HAP-1 (cell line): ENCODE data around the gene SCARF2.
A peak's percentile ranks its signal among the peaks of the same experiment; 100 is the strongest.

Experiments used
- DNase-seq, 2 experiments: peaks; one replicate each; pipeline ENCODE4 v3.0.0-alpha.2; 2016 to 2020; ENCODE audit warnings: low spot score in 2 of 2
- H3K27me3 ChIP-seq: fragments of 250-450 bp; sonication (Bioruptor Pico); 2 replicates; pipeline ENCODE4 v1.5.1; 2020; ENCODE audit warnings: low read depth, mild to moderate bottlenecking, moderate library complexity
- H3K36me3 ChIP-seq: fragments of 250-450 bp; sonication (Bioruptor Pico); replicated peaks from 2 replicates; pipeline ENCODE4 v1.5.1; 2020; ENCODE audit warnings: mild to moderate bottlenecking
- H3K4me1 ChIP-seq: fragments of 250-450 bp; sonication (Bioruptor Pico); 2 replicates; pipeline ENCODE4 v1.5.1; 2020; ENCODE audit warnings: mild to moderate bottlenecking
- H3K4me3 ChIP-seq: fragments of 250-450 bp; sonication (Bioruptor Pico); 2 replicates; pipeline ENCODE4 v1.5.1; 2020; ENCODE audit warnings: mild to moderate bottlenecking, moderate library complexity
- H3K9me3 ChIP-seq: fragments of 250-450 bp; sonication (Bioruptor Pico); 2 replicates; pipeline ENCODE4 v1.5.1; 2020; ENCODE audit warnings: mild to moderate bottlenecking, moderate library complexity
- in situ Hi-C: fragments of 300-500 bp; cut with MboI; formaldehyde crosslinking; loops from 3 replicates; pipeline ENCODE4 v1.14.3; 2020; ENCODE audit warnings: low sequenced_read_pairs, inconsistent platforms, mixed read lengths

SCARF2 gene

DNA sequence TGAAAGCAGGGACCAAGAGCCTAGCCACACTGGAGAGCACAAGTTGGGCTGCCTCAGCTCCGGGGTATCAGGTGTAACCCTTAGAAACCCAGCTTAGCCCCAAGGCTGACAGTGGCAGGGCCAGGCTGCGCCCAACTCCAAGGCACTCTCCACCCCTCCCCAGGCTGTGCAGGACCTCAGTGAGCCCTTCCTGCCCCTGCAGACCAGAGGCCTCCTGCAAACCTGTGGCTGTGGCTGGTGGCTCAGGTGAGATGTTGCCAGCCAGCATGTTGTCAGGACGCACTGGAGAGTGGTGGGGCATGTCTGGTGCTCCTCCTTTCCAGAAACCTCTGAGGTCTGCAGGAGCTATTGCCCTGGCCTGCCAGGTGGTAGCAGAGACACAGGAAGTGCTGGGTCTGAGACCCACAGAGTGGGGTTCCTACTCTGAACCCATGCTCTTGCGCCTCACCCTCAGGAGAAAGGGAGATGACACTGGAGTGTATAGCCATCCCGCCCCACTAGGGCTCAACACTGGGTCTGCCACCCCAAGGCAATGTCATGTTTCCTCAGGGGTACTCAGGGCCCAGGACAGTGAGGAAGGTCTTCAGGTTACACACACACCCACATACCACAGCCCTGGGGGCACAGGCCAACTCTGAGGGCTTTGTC, 2.4 kb upstream of the SCARF2 start:
- no peaks in the 10 kb centered on the region for H3K27me3 ChIP-seq
- in situ Hi-C loops = no loop called here
- H3K36me3 ChIP-seq = peaks cover 16% of the 10 kb centered on the region
- H3K4me1 ChIP-seq = peaks cover 8% of the 10 kb centered on the region
- H3K4me3 ChIP-seq = no peak overlapping the region
- DNase-seq = no peak
- H3K9me3 ChIP-seq = no peaks in the 10 kb centered on the region

DNA sequence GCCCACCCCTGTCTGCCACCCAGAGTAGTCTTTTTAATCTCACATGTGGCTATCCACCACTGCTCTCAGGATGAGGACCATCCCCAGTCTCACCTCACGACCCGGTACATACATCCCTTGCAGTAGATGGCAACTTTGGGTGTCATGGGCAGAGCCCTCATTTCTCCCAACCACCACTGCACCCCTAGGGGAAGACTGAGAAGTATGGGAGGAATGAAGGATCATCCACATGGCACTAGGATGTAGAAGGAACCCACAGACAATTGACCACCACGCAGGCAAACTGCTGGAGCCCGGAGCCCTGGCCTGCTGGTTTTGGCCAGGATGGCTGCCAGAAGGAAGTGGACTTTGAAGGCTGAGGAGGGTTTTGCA, 1.9 kb upstream of the SCARF2 start:
- Histone ChIP-seq H3K27me3 (no peaks in the 10 kb centered on the region), H3K9me3 (no peaks in the 10 kb centered on the region), H3K4me1 (peaks cover 8% of the 10 kb centered on the region), H3K4me3 (no peak overlapping the region), H3K36me3 (peaks cover 16% of the 10 kb centered on the region)
- DNase-seq = no peak
- in situ Hi-C loops = no loop called here

DNA sequence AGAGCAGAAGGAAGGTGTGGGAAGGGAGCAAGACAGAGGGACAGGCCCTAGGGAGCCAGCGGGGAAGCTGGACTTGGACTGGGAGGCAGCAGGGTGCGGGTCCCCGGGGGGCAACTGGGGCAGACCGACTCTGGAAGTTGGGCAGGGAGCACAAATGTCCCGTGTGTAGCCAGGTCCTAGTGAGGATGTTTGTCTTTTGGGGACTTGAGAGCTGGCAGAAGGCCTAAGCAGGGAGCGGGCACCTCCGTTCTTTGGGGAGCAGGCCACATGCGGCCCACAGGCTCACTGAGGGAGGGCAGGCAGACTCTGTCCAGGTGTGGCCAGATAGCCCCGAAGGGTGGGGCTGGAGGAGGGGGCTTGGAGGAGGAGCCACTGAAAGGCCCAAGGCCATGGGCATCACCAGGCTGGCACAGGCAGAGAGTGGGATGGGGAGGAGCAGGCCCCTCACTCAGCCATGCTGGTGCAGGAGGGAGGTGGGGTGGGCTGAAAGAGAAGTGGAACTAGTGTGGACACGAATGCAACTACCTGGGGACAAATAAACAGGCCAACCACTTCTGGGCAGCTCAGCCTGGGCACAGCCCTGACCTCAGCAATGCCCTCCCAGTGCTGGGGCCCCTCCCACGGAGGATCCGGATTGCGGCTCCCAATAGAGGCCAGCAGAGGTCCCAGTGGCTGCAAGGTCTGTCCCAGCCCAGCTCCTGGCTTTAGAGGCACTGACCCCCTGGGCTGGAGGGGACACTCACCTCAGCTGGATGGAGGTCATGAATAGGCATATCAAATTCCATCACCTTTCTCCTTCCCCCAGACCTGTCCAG, 1.3 kb upstream of the SCARF2 start:
- no peak for DNase-seq
- Histone ChIP-seq H3K4me1 (peaks cover 8% of the 10 kb centered on the region), H3K9me3 (no peaks in the 10 kb centered on the region), H3K36me3 (peaks cover 12% of the 10 kb centered on the region), H3K4me3 (no peak overlapping the region), H3K27me3 (no peaks in the 10 kb centered on the region)
- in situ Hi-C loops = no loop called here

DNA sequence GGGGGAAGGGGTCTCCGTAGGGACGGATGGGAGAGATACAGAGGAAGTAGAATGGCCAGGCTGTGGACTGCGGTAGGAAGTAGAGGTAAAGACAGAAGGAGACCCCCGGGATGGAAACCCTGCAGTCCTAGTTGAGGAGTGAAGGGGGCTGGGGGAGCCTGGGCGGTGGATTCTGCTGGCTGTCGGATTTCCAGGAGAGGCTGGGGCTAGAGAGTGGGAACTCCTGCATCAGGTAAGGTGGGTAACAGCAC, 727 bp upstream of the SCARF2 start:
- Histone ChIP-seq H3K4me1 (peaks cover 8% of the 10 kb centered on the region), H3K36me3 (peaks cover 12% of the 10 kb centered on the region), H3K4me3 (peak overlapping the region; percentile 35), H3K9me3 (no peaks in the 10 kb centered on the region), H3K27me3 (no peaks in the 10 kb centered on the region)
- no peak for DNase-seq
- in situ Hi-C loops = no loop called here

DNA sequence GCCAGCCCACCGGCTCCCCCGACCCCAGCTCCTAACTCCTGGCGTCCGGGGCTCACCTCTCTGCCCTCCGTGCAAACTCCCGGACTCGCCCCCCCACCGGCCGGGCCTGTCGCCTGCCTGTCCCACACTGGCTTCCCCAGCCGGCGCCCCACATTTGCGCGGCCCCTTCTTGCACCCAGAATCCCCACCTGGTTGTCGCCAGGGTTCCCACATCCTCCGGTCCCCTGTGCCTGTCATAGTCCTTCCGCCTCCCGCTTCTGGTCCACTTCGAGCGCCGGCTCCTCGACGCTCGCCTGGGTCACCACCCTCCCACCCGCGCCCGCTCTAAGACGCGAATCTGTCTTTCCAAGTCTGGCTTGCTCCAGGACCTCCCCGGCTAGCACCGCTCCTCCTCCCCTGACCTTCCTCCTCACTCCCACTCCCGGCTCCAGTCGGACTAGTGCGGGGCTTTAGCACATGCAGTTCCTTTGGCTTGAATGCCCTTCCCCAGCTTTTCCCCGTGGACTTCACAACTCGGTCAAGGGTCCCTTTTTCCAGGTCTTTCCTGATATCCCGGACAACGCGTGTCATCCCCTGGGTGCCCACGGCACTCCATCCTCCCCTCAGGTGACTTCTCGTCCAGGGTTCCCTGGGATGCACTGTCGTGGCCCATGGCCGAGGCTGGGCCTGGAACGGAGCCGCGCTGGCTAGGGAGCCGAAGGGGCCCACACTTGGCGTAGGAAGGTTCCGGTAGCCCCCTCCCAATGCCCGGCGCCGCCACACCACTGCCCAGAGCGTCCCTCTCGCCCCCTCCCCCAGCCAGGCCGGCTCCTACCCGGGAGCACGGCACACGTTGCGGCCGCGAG, 635 bp downstream of the SCARF2 start:
- Histone ChIP-seq H3K4me1 (peaks cover 8% of the 10 kb centered on the region), H3K27me3 (no peaks in the 10 kb centered on the region), H3K9me3 (no peaks in the 10 kb centered on the region), H3K4me3 (peak overlapping the region; percentile 90), H3K36me3 (peaks cover 4% of the 10 kb centered on the region)
- peak; percentile 19 to 63 for DNase-seq
- in situ Hi-C loops = no loop called here

DNA sequence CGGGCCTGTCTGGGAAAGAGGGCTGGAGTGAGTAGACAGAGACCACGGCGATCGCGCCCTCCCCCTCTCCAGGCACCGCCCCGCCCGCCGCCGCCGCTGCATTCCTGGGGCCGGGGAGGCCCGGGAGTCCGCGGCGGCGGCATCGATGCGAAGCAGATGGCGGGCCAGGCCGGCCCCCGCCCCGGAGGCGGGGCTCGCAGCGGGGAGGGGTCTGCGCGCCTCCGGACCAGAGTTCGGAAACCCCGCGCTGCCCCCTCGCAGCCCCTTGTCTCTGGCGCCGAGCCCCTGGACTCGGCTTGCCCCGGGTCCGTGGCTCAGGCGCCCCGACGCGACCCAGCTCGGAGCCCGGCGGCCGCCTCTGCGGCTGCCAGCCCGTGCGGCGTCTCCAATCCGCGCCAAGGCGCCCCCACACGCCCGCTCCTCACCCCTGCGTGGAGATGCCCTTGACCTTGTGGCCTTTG, 1.3 kb downstream of the SCARF2 start:
- Histone ChIP-seq H3K4me3 (peak overlapping the region; percentile 90), H3K9me3 (no peaks in the 10 kb centered on the region), H3K27me3 (no peaks in the 10 kb centered on the region), H3K4me1 (peaks cover 8% of the 10 kb centered on the region), H3K36me3 (no peaks in the 10 kb centered on the region; the same call in 1 of the 2 replicates)
- in situ Hi-C loops = no loop called here
- DNase-seq = peak; percentile 32 to 76

DNA sequence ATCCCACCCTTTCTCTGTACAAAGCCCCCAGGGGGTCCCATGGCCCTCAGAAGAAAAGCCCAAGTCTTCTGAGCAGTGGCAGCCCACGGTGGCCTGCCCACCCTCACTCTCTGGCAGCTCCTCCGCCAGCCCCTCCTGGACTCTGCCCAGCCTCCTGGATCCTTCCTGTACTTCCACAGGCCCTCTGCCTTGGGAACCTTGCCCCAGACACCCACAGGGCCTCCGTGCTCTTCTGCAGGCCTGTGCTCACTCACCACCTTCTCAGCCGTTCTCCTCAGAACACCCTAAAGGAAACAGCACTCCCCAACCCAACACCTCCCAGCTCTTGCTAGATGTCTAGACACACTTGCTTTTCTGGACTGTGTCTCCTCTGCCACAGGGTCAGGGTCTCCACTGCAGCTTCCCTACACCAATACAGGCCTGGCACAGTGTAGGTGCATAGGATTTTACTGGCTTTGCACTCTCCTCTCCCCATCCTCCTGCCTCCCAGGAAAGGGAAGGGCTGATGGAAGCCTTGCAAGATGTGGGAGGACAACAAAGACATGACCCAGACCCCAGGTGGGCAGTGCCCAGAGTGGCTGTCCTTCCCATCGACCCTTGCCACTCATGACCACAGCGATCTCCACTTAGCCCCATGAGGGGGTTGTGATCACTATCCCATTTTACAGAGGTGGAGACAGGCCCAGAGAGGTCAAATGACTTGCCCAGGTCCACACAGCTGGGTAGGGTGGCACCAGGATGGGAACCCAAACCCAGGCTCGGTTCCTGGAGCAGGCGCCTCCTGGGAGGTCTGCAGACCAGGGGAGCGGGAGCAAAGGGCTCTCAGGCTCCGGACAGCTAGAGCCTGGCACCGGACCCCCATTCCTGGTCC, 2.0 kb downstream of the SCARF2 start:
- H3K27me3 ChIP-seq = no peaks in the 10 kb centered on the region
- H3K4me3 ChIP-seq = peak overlapping the region; percentile 90
- peaks cover 4% of the 10 kb centered on the region for H3K36me3 ChIP-seq
- in situ Hi-C loops = no loop called here
- no peaks in the 10 kb centered on the region for H3K9me3 ChIP-seq
- no peak for DNase-seq
- peaks cover 8% of the 10 kb centered on the region for H3K4me1 ChIP-seq

DNA sequence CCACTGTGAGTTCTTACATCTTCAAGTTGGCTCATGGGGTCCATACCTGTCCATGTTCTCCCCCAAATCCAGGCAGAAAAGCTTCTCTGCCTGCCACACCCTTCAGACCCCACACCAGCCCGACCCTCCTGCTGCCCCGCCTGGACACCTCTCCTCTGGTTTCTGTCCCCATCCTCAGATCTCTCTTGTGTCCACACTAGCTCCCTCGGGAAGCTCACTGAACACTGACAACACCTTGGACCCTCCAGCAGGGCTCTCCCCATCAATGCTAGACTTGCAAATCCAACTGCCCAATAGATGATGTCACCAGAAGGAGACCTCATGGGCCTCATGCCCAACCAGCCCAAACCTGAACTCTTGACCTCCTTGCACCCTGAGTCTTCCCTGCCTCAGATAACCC, 2.9 kb downstream of the SCARF2 start:
- no peaks in the 10 kb centered on the region for H3K27me3 ChIP-seq
- in situ Hi-C loops = no loop called here

DNA sequence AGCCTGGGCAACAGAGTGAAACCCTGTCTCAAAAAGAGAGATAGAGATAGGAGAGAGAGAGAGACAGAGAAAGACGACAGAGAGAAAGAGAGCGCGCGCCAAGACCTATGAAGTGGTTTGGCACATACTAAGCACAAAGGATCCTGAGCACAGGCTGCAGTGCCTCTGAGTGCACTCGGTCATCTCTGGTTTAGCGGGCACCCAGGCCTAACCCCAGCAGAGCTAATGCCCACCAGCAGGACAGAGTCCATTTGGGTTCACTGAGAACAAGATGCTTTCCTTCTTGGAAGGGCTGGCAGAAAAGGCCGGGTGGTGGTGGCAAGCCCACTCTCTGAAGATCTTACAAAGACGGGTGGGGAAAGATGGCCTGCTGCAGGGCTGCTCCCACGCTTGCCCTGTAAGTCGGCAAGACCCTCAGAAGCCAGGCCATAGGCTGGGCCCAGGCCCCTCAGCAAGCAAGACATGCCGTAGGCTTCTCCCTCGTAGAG, 3.3 kb downstream of the SCARF2 start:
- DNase-seq = no peak
- Histone ChIP-seq H3K36me3 (peaks cover 17% of the 10 kb centered on the region), H3K9me3 (no peaks in the 10 kb centered on the region), H3K27me3 (no peaks in the 10 kb centered on the region), H3K4me3 (no peak overlapping the region), H3K4me1 (peaks cover 8% of the 10 kb centered on the region)
- in situ Hi-C loops = no loop called here

More for the DNA sequence above, 2.9 kb downstream of the SCARF2 start:
- Histone ChIP-seq H3K4me3 (no peak overlapping the region), H3K4me1 (peaks cover 8% of the 10 kb centered on the region), H3K9me3 (no peaks in the 10 kb centered on the region), H3K36me3 (peaks cover 12% of the 10 kb centered on the region)
- no peak for DNase-seq

DNA sequence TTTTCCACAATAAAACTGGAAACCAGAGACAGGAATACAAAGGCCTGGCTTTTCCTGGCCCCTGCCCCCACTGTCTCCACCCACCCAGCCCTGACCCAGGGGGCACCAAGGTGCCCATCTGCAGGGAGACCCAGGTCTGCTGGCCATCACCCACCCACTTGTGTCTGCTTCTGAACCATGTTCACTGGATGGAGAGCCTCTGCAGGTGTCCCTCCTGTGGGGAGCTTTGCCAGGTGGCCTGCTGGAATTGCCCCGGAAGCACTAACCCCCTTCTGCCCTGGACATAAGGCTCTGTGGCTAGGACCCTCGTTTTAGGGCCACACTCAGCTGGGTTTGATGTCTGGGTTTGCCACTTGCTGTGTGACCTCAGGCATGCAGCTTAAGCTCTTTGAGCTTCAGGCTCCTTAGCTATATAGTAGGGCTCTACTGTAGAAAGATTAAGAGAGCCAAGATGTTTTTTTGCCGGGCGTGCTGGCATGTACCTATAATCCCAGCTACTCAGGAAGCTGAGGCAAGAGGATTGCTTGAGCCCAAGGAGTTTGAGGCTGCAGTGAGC, 3.9 kb downstream of the SCARF2 start:
- peaks cover 8% of the 10 kb centered on the region for H3K4me1 ChIP-seq
- H3K27me3 ChIP-seq = no peaks in the 10 kb centered on the region
- peaks cover 20% of the 10 kb centered on the region for H3K36me3 ChIP-seq
- in situ Hi-C loops = no loop called here
- H3K4me3 ChIP-seq = no peak overlapping the region
- no peak for DNase-seq
- no peaks in the 10 kb centered on the region for H3K9me3 ChIP-seq

DNA sequence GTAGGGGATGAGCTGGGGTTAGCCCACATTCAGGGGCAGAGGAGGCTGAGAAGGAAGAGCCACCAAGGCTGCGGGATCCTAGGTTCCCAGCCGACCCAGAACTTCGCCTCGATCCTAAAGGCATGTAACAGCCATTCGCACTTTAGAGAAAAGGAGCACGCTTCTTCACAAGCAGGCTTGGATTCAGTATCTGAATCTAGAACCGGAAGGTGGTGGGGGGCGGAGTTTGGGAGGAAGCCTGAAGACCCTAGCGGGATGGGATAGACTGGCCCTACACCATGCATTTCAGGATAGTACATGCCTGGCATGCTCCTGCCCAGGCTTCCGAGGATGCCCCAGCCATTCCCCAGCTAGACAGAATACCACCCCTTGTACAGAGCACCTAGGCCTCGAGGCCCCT, 4.4 kb downstream of the SCARF2 start:
- H3K4me3 ChIP-seq = no peak overlapping the region
- H3K9me3 ChIP-seq = no peaks in the 10 kb centered on the region
- no peak for DNase-seq
- H3K27me3 ChIP-seq = no peaks in the 10 kb centered on the region
- peaks cover 25% of the 10 kb centered on the region for H3K36me3 ChIP-seq
- peaks cover 7% of the 10 kb centered on the region for H3K4me1 ChIP-seq
- in situ Hi-C loops = no loop called here

DNA sequence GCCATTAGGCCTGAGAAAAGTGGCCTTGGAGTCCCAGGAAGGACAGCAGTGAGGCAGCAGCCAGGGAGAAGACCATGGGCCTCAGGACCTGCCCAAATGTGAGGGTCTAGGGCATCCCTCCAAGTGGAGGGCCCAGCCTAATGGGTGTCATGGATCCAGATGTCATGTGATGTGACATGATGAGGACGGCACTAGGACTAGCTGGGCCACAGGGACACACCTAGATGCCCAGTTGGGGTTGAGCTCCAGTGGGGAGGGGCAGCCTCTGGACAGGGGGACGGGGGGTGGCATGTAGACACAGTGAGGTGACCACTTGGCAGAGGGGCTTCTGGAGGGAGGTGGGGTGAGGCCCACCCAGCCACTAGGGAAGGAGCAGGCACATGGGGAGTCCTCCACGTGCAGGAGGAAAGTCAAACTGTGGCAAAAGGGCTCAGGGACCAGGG, 5.4 kb downstream of the SCARF2 start:
- Histone ChIP-seq H3K4me1 (peaks cover 4% of the 10 kb centered on the region; the same call in 1 of the 2 replicates), H3K4me3 (no peak overlapping the region), H3K36me3 (peaks cover 30% of the 10 kb centered on the region), H3K27me3 (no peaks in the 10 kb centered on the region), H3K9me3 (no peaks in the 10 kb centered on the region)
- in situ Hi-C loops = no loop called here
- no peak for DNase-seq
